ENCODE data around the gene PCBP3. TPM values are rescaled to one million over a fixed set of nuclear protein-coding genes. Genes with fewer than 3 reads are reported as not detected.
"Not testable (repeated sequence)": the region's sequence is repeated elsewhere in the genome, so short reads cannot be mapped to it uniquely, and the experiment has no call there.

PCBP3 gene
- total and polyA plus RNA-seq, 4 donors = 14.3 to 30.0 (median 22.5) TPM

DNA sequence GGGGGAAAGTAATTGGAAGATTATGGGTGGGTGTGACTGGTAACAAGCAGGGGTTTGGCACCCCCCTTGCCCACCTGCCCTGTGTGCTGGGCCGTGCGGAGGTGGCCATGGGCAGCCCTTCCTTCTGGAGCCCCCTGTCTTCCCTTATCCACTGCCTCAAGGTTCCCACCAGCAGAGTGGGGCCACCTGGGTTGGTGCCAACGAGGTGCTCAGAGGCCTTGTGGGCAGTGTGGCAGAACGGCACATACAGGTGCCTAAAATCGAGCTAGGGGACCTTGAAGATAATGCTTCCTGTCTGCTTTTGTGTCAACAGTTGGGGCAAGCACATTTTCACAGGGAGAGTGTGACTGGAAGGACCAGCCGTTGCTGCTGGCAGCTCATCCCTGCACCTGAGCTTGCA lies 161.8 kb downstream of the PCBP3 start:
- no peaks in the 10 kb centered on the region for H3K9me3 ChIP-seq (ENCODE audit: control insufficient read depth, insufficient read depth, low read length)
- peaks cover 13% of the 10 kb centered on the region for H3K4me1 ChIP-seq (ENCODE audit: control insufficient read depth, insufficient read depth, low read length)
- no peak overlapping the region for H3K27ac ChIP-seq (ENCODE audit: low read depth, low read length)
- DNase-seq (ENCODE audit: low read depth in 4 of 6, low spot score in 6 of 6) = no peak
- H3K36me3 ChIP-seq (ENCODE audit: control insufficient read depth, insufficient read depth, low read length) = peaks cover 2% of the 10 kb centered on the region
- 91% methylated on average over 6 of the region's 6 CpGs for WGBS (ENCODE audit: insufficient coverage)
- no peak overlapping the region for H3K4me3 ChIP-seq (ENCODE audit: low read depth, low read length)
- no peaks in the 10 kb centered on the region for H3K27me3 ChIP-seq (ENCODE audit: control insufficient read depth, insufficient read depth, low read length)

GRCh38 chr21:45806042-45806441 lies 162.5 kb downstream of the PCBP3 start:
- 97% methylated on average over 9 of the region's 11 CpGs for WGBS (ENCODE audit: insufficient coverage)
- Histone ChIP-seq H3K4me3 (ENCODE audit: low read depth, low read length) (no peak overlapping the region), H3K9me3 (ENCODE audit: control insufficient read depth, insufficient read depth, low read length) (no peaks in the 10 kb centered on the region), H3K27me3 (ENCODE audit: control insufficient read depth, insufficient read depth, low read length) (no peaks in the 10 kb centered on the region), H3K36me3 (ENCODE audit: control insufficient read depth, insufficient read depth, low read length) (peaks cover 2% of the 10 kb centered on the region), H3K27ac (ENCODE audit: low read depth, low read length) (no peak overlapping the region), H3K4me1 (ENCODE audit: control insufficient read depth, insufficient read depth, low read length) (peaks cover 11% of the 10 kb centered on the region)
- no peak for DNase-seq (ENCODE audit: low read depth in 4 of 6, low spot score in 6 of 6)

DNA sequence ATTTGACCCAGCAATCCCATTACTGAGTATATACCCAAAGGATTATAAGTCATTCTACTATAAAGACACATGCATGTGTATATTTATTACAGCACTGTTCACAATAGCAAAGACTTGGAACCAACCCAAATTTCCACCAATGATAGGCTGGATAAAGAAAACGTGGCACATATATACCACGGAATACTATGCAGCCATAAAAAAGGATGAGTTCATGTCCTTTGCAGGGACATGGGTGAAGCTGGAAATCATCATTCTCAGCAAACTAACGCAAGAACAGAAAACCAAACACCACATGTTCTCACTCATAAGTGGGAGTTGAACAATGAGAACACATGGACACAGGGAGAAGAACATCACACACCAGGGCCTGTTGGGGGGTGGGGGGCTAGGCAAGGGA lies 165.1 kb downstream of the PCBP3 start:
- not testable (repeated sequence) for H3K36me3 ChIP-seq (ENCODE audit: control insufficient read depth, insufficient read depth, low read length); H3K9me3 ChIP-seq (ENCODE audit: control insufficient read depth, insufficient read depth, low read length); H3K4me3 ChIP-seq (ENCODE audit: low read depth, low read length); DNase-seq (ENCODE audit: low read depth in 4 of 6, low spot score in 6 of 6); H3K27me3 ChIP-seq (ENCODE audit: control insufficient read depth, insufficient read depth, low read length); H3K4me1 ChIP-seq (ENCODE audit: control insufficient read depth, insufficient read depth, low read length); H3K27ac ChIP-seq (ENCODE audit: low read depth, low read length)
- WGBS (ENCODE audit: insufficient coverage) = no CpG with 5 or more reads among the region's 3 CpGs

DNA sequence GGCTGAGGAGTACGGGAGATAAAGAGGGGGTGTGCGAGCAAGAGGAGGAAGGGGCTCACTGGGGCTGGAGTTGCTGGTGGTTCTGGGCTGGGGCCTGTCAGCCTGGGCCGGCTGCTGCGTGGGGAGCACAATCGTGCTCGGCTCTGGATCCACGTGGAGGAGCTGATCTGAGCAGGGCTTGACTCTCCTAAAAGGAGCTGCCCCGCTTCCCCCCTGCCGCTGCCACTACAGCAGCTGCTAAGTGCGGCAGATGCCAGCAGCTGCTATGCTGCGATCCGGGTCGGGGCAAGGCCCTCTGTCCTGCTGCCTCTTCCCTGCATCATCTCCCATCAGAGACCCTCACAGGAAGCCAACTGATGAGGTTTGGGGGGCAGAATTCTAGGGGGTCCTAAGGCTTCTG lies 165.9 kb downstream of the PCBP3 start:
- peaks cover 2% of the 10 kb centered on the region for H3K36me3 ChIP-seq (ENCODE audit: control insufficient read depth, insufficient read depth, low read length)
- no peaks in the 10 kb centered on the region for H3K9me3 ChIP-seq (ENCODE audit: control insufficient read depth, insufficient read depth, low read length)
- H3K27me3 ChIP-seq (ENCODE audit: control insufficient read depth, insufficient read depth, low read length) = no peaks in the 10 kb centered on the region
- H3K4me3 ChIP-seq (ENCODE audit: low read depth, low read length) = no peak overlapping the region
- WGBS (ENCODE audit: insufficient coverage) = 78% methylated on average over 9 of the region's 13 CpGs
- peaks cover 3% of the 10 kb centered on the region for H3K4me1 ChIP-seq (ENCODE audit: control insufficient read depth, insufficient read depth, low read length)
- H3K27ac ChIP-seq (ENCODE audit: low read depth, low read length) = no peak overlapping the region
- DNase-seq (ENCODE audit: low read depth in 4 of 6, low spot score in 6 of 6) = no peak

DNA sequence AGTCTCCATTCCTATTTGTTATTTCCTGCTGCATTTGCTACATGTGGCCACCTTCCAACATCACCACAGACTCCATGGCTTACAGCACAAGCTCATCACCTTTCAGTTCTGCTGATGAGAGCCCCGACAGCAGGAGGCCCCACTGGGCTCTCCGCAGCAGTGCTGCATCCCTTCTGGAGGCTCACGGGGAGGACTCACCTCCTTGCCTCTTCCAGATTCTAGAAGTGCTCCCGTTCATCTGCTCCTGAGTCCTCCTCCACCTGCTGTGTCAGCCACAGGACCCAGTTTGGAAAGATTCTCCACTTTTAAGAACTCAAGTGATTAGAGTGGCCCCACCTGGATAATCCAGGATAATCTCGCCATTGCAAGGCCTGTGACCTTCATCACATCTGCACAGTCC lies 167.6 kb downstream of the PCBP3 start:
- no peak overlapping the region for H3K4me3 ChIP-seq (ENCODE audit: low read depth, low read length)
- no peak overlapping the region for H3K27ac ChIP-seq (ENCODE audit: low read depth, low read length)
- no peak for DNase-seq (ENCODE audit: low read depth in 4 of 6, low spot score in 6 of 6)
- H3K9me3 ChIP-seq (ENCODE audit: control insufficient read depth, insufficient read depth, low read length) = no peaks in the 10 kb centered on the region
- 69% methylated on average over 5 of the region's 5 CpGs for WGBS (ENCODE audit: insufficient coverage)
- H3K27me3 ChIP-seq (ENCODE audit: control insufficient read depth, insufficient read depth, low read length) = no peaks in the 10 kb centered on the region
- peaks cover under 1% of the 10 kb centered on the region for H3K36me3 ChIP-seq (ENCODE audit: control insufficient read depth, insufficient read depth, low read length)
- H3K4me1 ChIP-seq (ENCODE audit: control insufficient read depth, insufficient read depth, low read length) = no peaks in the 10 kb centered on the region

DNA sequence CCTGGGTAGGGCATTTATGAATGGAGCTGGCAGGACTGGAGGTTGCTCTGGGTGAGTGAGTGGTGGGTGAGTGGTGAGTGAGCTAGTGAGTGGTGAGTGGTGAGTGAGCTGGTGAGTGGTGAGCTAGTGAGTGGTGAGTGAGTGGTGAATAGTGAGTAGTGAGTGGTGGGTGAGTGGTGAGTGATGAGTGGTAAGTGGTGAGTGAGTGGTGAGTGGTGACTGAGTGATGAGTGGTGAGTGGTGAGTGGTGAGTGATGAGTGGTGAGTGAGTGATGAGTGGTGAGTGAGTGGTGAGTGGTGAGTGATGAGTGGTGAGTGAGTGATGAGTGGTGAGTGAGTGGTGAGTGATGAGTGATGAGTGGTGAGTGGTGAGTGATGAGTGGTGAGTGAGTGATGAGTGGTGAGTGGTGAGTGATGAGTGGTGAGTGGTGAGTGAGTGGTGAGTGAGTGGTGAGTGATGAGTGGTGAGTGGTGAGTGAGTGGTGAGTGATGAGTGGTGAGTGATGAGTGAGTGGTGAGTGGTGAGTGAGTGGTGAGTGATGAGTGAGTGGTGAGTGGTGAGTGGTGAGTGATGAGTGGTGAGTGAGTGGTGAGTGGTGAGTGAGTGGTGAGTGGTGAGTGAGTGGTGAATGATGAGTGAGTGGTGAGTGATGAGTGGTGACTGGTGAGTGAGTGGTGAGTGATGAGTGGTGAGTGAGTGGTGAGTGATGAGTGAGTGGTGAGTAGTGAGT lies 170.8 kb downstream of the PCBP3 start:
- not testable (repeated sequence) for H3K27me3 ChIP-seq (ENCODE audit: control insufficient read depth, insufficient read depth, low read length); DNase-seq (ENCODE audit: low read depth in 4 of 6, low spot score in 6 of 6); H3K4me3 ChIP-seq (ENCODE audit: low read depth, low read length); H3K36me3 ChIP-seq (ENCODE audit: control insufficient read depth, insufficient read depth, low read length); H3K4me1 ChIP-seq (ENCODE audit: control insufficient read depth, insufficient read depth, low read length); H3K27ac ChIP-seq (ENCODE audit: low read depth, low read length); H3K9me3 ChIP-seq (ENCODE audit: control insufficient read depth, insufficient read depth, low read length)

DNA sequence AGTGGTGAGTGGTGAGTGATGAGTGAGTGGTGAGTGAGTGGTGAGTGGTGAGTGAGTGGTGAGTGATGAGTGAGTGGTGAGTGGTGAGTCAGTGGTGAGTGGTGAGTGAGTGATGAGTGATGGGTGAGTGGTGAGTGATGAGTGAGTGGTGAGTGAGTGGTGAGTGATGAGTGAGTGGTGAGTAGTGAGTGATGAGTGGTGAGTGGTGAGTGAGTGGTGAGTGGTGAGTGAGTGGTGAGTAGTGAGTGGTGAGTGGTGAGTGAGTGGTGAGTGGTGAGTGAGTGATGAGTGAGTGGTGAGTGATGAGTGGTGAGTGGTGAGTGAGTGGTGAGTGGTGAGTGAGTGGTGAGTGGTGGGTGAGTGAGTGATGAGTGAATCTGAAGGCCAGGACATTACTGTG lies 172.3 kb downstream of the PCBP3 start:
- not testable (repeated sequence) for H3K9me3 ChIP-seq (ENCODE audit: control insufficient read depth, insufficient read depth, low read length); H3K4me3 ChIP-seq (ENCODE audit: low read depth, low read length)

DNA sequence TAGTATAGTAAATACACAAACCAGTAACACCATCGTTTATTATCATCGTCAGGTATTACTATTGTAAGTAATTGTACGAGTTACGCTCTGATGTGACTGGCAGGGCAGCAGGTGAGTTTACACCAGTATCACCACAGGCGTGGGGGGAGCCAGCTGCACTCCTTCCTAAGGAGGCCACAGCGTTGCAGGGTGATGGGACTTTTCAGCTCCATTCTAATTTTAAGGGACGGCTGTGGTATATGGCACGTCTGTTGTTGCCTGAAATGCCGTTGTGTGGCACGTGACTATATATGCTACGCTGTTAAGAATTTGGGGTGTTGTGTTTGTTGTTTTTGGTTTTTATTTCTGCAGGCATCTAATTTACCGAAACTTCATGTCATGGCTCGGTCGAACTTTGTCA lies 173.3 kb downstream of the PCBP3 start:
- WGBS (ENCODE audit: insufficient coverage) = 94% methylated on average over 6 of the region's 14 CpGs
- H3K27me3 ChIP-seq (ENCODE audit: control insufficient read depth, insufficient read depth, low read length) = no peaks in the 10 kb centered on the region
- H3K4me3 ChIP-seq (ENCODE audit: low read depth, low read length) = no peak overlapping the region
- no peaks in the 10 kb centered on the region for H3K36me3 ChIP-seq (ENCODE audit: control insufficient read depth, insufficient read depth, low read length)
- H3K9me3 ChIP-seq (ENCODE audit: control insufficient read depth, insufficient read depth, low read length) = no peaks in the 10 kb centered on the region
- no peak overlapping the region for H3K27ac ChIP-seq (ENCODE audit: low read depth, low read length)
- no peak for DNase-seq (ENCODE audit: low read depth in 4 of 6, low spot score in 6 of 6)
- H3K4me1 ChIP-seq (ENCODE audit: control insufficient read depth, insufficient read depth, low read length) = peaks cover 19% of the 10 kb centered on the region

More for the DNA sequence above, 172.3 kb downstream of the PCBP3 start:
- H3K27ac ChIP-seq (ENCODE audit: low read depth, low read length); H3K27me3 ChIP-seq (ENCODE audit: control insufficient read depth, insufficient read depth, low read length); H3K36me3 ChIP-seq (ENCODE audit: control insufficient read depth, insufficient read depth, low read length); DNase-seq (ENCODE audit: low read depth in 4 of 6, low spot score in 6 of 6): not testable (repeated sequence)
- peaks cover 15% of the 10 kb centered on the region for H3K4me1 ChIP-seq (ENCODE audit: control insufficient read depth, insufficient read depth, low read length)

- H3K9me3 ChIP-seq (ENCODE audit: control insufficient read depth, insufficient read depth, low read length) = no peaks in the 10 kb centered on the region
- 45% methylated on average over 12 of the region's 13 CpGs for WGBS (ENCODE audit: insufficient coverage)
- H3K27ac ChIP-seq (ENCODE audit: low read depth, low read length) = no peak overlapping the region
- DNase-seq (ENCODE audit: low read depth in 4 of 6, low spot score in 6 of 6) = no peak
- H3K27me3 ChIP-seq (ENCODE audit: control insufficient read depth, insufficient read depth, low read length) = no peaks in the 10 kb centered on the region
- H3K36me3 ChIP-seq (ENCODE audit: control insufficient read depth, insufficient read depth, low read length) = no peaks in the 10 kb centered on the region
- no peak overlapping the region for H3K4me3 ChIP-seq (ENCODE audit: low read depth, low read length)
- H3K4me1 ChIP-seq (ENCODE audit: control insufficient read depth, insufficient read depth, low read length) = peaks cover 19% of the 10 kb centered on the region
These were observed 173.8 kb downstream of the PCBP3 start for GRCh38 chr21:45817345-45817744.

DNA sequence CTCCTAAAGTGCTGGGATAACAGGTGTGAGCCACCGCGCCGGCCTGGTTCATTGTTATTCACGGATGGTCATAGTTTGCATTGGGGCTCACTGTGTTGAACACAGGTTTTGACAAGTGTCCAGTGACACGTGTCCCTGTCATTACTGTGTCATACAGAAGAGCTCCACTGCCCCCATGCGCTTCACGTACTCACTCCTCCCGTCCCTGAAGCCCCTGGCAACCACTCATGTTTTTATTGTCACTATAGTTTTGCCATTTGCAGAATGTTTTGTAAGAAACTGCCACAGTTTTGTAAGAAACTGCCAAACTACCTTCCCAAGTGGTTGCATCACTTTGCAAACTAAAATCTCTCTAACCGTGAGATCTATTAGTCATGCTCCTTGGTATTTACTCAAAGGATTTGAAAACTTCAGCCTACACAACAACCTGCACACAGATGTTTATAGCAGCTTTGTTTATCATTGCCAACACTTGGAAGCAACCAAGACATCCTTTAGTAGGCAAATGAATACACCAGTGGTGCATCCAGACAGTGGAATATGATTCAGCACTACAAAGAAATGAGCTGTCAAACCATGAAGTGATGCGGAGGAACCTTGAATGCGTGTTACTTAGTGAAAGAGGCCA lies 174.9 kb downstream of the PCBP3 start:
- no peak for DNase-seq (ENCODE audit: low read depth in 4 of 6, low spot score in 6 of 6)
- WGBS (ENCODE audit: insufficient coverage) = 81% methylated on average over 7 of the region's 11 CpGs
- Histone ChIP-seq H3K9me3 (ENCODE audit: control insufficient read depth, insufficient read depth, low read length) (no peaks in the 10 kb centered on the region), H3K4me1 (ENCODE audit: control insufficient read depth, insufficient read depth, low read length) (peaks cover 19% of the 10 kb centered on the region), H3K27ac (ENCODE audit: low read depth, low read length) (no peak overlapping the region), H3K27me3 (ENCODE audit: control insufficient read depth, insufficient read depth, low read length) (no peaks in the 10 kb centered on the region), H3K36me3 (ENCODE audit: control insufficient read depth, insufficient read depth, low read length) (no peaks in the 10 kb centered on the region), H3K4me3 (ENCODE audit: low read depth, low read length) (no peak overlapping the region)

Data from spinal cord (tissue), 10 donors.